Measurements from ENCODE around the gene PEX11A.

Gene PEX11A

GRCh38 chr15:89665449-89666181 is 24.9 kb downstream of the PEX11A start:
- no peak for TF ChIP-seq CTCF (IDR thresholded peaks at IDR 0.05; ENCODE audit: insufficient read depth, low read length, missing control alignments)
- H3K4me3 ChIP-seq (ENCODE audit: low read depth, low read length) = peak overlapping the region; percentile 36
- CTCF ChIA-PET = interaction anchor here (1.0 to 3.6 kb wide), 4 partner anchors 10 to 223 kb away, joined by 3 to 31 read pairs (median 4); no protein-coding TSS in a partner anchor
- POLR2A ChIA-PET = no interaction called here
- DNase-seq (ENCODE audit: low read depth, low spot score) = no peak

GRCh38 chr15:89664441-89665350 is 25.9 kb downstream of the PEX11A start:
- no peak overlapping the region for H3K4me3 ChIP-seq (ENCODE audit: low read depth, low read length)
- ChIA-PET POLR2A (no interaction called here), CTCF (interaction anchor here (1.6 to 3.6 kb wide), 2 partner anchors 11 to 18 kb away, joined by 4 to 31 read pairs; no protein-coding TSS in a partner anchor)
- DNase-seq (ENCODE audit: low read depth, low spot score) = no peak
- TF ChIP-seq CTCF (IDR thresholded peaks at IDR 0.05; ENCODE audit: insufficient read depth, low read length, missing control alignments) = no peak

- POLR2A ChIA-PET = interaction anchor here (1.1 kb wide), 1 partner anchor 231 kb away, joined by 4 read pairs; the partner anchor contains the start of gene AP3S2
- DNase-seq (ENCODE audit: low read depth, low spot score) = peak; percentile 66
Measured at GRCh38 chr15:89662893-89663626, 27.5 kb downstream of the PEX11A start.

GRCh38 chr15:89660556-89660955 is 30.0 kb downstream of the PEX11A start:
- POLR2A ChIA-PET = interaction anchor here (0.6 kb wide), 1 partner anchor 537 kb away, joined by 4 read pairs; no protein-coding TSS in a partner anchor
- CTCF ChIA-PET = interaction anchor here (1.4 kb wide), 2 partner anchors 10 to 80 kb away, joined by 3 to 4 read pairs; no protein-coding TSS in a partner anchor
- no peak for DNase-seq (ENCODE audit: low read depth, low spot score)

More at GRCh38 chr15:89662893-89663626, 27.5 kb downstream of the PEX11A start:
- peak overlapping the region; percentile 3; the same call in 1 of the 2 replicates for H3K4me3 ChIP-seq (ENCODE audit: low read depth, low read length)
- TF ChIP-seq CTCF (IDR thresholded peaks at IDR 0.05; ENCODE audit: insufficient read depth, low read length, missing control alignments) = no peak
- CTCF ChIA-PET = interaction anchor here (1.0 to 3.6 kb wide), 7 partner anchors 10 to 212 kb away, joined by 3 to 31 read pairs (median 5); no protein-coding TSS in a partner anchor

GRCh38 chr15:89659295-89659694 is 31.3 kb downstream of the PEX11A start:
- DNase-seq (ENCODE audit: low read depth, low spot score) = no peak
- CTCF ChIA-PET = interaction anchor here (0.7 to 3.7 kb wide), 4 partner anchors 10 to 16 kb away, joined by 3 to 37 read pairs (median 5); no protein-coding TSS in a partner anchor
- TF ChIP-seq CTCF (IDR thresholded peaks at IDR 0.05; ENCODE audit: insufficient read depth, low read length, missing control alignments) = no peak
- no peak overlapping the region for H3K4me3 ChIP-seq (ENCODE audit: low read depth, low read length)
- POLR2A ChIA-PET = interaction anchor here (0.6 kb wide), 1 partner anchor 217 kb away, joined by 5 read pairs; no protein-coding TSS in a partner anchor

More at GRCh38 chr15:89660556-89660955, 30.0 kb downstream of the PEX11A start:
- H3K4me3 ChIP-seq (ENCODE audit: low read depth, low read length) = no peak overlapping the region
- TF ChIP-seq CTCF (IDR thresholded peaks at IDR 0.05; ENCODE audit: insufficient read depth, low read length, missing control alignments) = no peak
